Stimulated activated CD4-positive, alpha-beta T cell treated with anti-CD3 and anti-CD28 coated beads, Interleukin-1b, Interleukin-23, amount 100 ng/mL, for 24 hours (primary cell): ENCODE data around the gene P2RY6.

Source experiments
- DNase-seq, 4 experiments: peaks; one replicate each; pipeline ENCODE4 v3.0.0-alpha.2; 2020; ENCODE audit warnings: low read depth in 4 of 4, low spot score in 1 of 4

P2RY6 gene

GRCh38 chr11:73314117-73314961, 42.2 kb downstream of the P2RY6 start:
- DNase-seq: no peak

- no peak for DNase-seq
Measured at GRCh38 chr11:73315293-73316020, 43.3 kb downstream of the P2RY6 start.

GRCh38 chr11:73316422-73316821, 44.3 kb downstream of the P2RY6 start:
- DNase-seq: no peak

GRCh38 chr11:73317373-73317772, 45.2 kb downstream of the P2RY6 start:
- no peak for DNase-seq

GRCh38 chr11:73317803-73318202, 45.7 kb downstream of the P2RY6 start:
- DNase-seq: no peak

- no peak for DNase-seq
Measured at GRCh38 chr11:73318501-73319011, 46.4 kb downstream of the P2RY6 start.

- DNase-seq: no peak
Measured at GRCh38 chr11:73320763-73321603, 48.8 kb downstream of the P2RY6 start.

GRCh38 chr11:73321604-73322381, 49.7 kb downstream of the P2RY6 start:
- no peak for DNase-seq

GRCh38 chr11:73322382-73323306, 50.5 kb downstream of the P2RY6 start:
- no peak for DNase-seq

- no peak for DNase-seq
Measured at GRCh38 chr11:73323464-73323863, 51.3 kb downstream of the P2RY6 start.

- no peak for DNase-seq
Measured at GRCh38 chr11:73324116-73324515, 52.0 kb downstream of the P2RY6 start.

GRCh38 chr11:73324665-73325035, 52.5 kb downstream of the P2RY6 start:
- no peak for DNase-seq

- DNase-seq: no peak
Measured at GRCh38 chr11:73325036-73325981, 53.2 kb downstream of the P2RY6 start.

GRCh38 chr11:73326929-73327811, 55.0 kb downstream of the P2RY6 start:
- no peak for DNase-seq

- no peak for DNase-seq
Measured at GRCh38 chr11:73327812-73328364, 55.8 kb downstream of the P2RY6 start.

GRCh38 chr11:73330569-73331093, 58.5 kb downstream of the P2RY6 start:
- DNase-seq: no peak
